Breast epithelium (tissue), 4 donors: ENCODE results near the gene DPRX. TPM values are rescaled to one million over a fixed set of nuclear protein-coding genes. Genes with fewer than 3 reads are reported as not detected.

ENCODE experiments used
- DNase-seq, 2 donors: peaks; one replicate each; pipeline ENCODE4 v3.0.0-alpha.2; 2019; ENCODE audit warnings: low spot score in 2 of 2
- H3K27ac ChIP-seq, 2 donors: fragments of 200-600 bp; sonication (generic) in 1 of 2; one replicate each; pipeline ENCODE4 v1.5.1; 2016 to 2019; ENCODE audit warnings: mild to moderate bottlenecking in 1 of 2
- H3K27me3 ChIP-seq, 2 donors: fragments of 200-600 bp; sonication (generic) in 1 of 2; one replicate each; pipeline versions ENCODE4 v1.5.1 to v1.6.0; 2017 to 2019; ENCODE audit warnings: control low read depth in 1 of 2, mild to moderate bottlenecking in 1 of 2
- H3K36me3 ChIP-seq: fragments of 200-600 bp; one replicate; pipeline ENCODE4 v1.5.1; 2019
- H3K4me1 ChIP-seq, 2 donors: fragments of 200-600 bp; sonication (generic); one replicate each; pipeline ENCODE4 v1.5.1; 2016 to 2019; ENCODE audit warnings: control low read depth in 1 of 2
- H3K4me3 ChIP-seq, 3 donors: fragments of 200-600 bp; sonication (generic); 1 replicate in 2 of 3; 2 replicates in 1 of 3; pipeline ENCODE4 v1.5.1; 2016 to 2019; ENCODE audit warnings: mild to moderate bottlenecking in 3 of 3, moderate library complexity in 2 of 3
- H3K9me3 ChIP-seq, 2 donors: fragments of 200-600 bp; sonication (generic) in 1 of 2; one replicate each; pipeline ENCODE4 v1.5.1; 2016 to 2019; ENCODE audit warnings: control low read depth in 1 of 2
- CTCF ChIP-seq, 3 donors: fragments of 450-650 bp; IDR thresholded peaks; one replicate each; pipeline ENCODE4 v1.5.1; 2016 to 2017; ENCODE audit warnings: antibody characterized with exemption in 3 of 3, mild to moderate bottlenecking in 3 of 3, moderate library complexity in 3 of 3
- POLR2A ChIP-seq: fragments of 450-650 bp; IDR thresholded peaks from one replicate; pipeline ENCODE4 v1.6.1; 2016; ENCODE audit warnings: antibody characterized with exemption, mild to moderate bottlenecking, moderate library complexity
- POLR2AphosphoS5 ChIP-seq, 3 donors: sonication (generic); formaldehyde crosslinking; IDR thresholded peaks; one replicate each; pipeline ENCODE4 v1.6.1; 2017; ENCODE audit warnings: antibody characterized with exemption in 3 of 3
- intact Hi-C: fragments of 100-400 bp; cut with DNase I; formaldehyde crosslinking; loops from one replicate; pipeline ENCODE4 v1.15.1; 2023; ENCODE audit warnings: low total_unique reads
- total RNA-seq, 3 donors: library from RNA; depleted of rRNA; stranded (reverse); fragments of >200 nt; gene quantifications; one replicate each; pipeline ENCODE4 v1.1.0, GENCODE V29; 2016

Gene DPRX
- total RNA-seq, 3 donors from 2014 or later: not detected

- Histone ChIP-seq H3K4me3 (no peak overlapping the region), H3K36me3 (no peaks in the 10 kb centered on the region), H3K9me3 (peaks cover 10 to 16% of the 10 kb centered on the region in 2 donors), H3K27me3 (no peaks in the 10 kb centered on the region), H3K27ac (no peak overlapping the region), H3K4me1 (no peaks in the 10 kb centered on the region)
- intact Hi-C loops: no loop called here
- DNase-seq: no peak
- TF ChIP-seq POLR2A (no peak), POLR2AphosphoS5 (IDR thresholded peaks at IDR 0.05) (no peak), CTCF (IDR thresholded peaks at IDR 0.05) (no peak)
Measured at GRCh38 chr19:53646144-53646543, 14.3 kb downstream of the DPRX start.

GRCh38 chr19:53647350-53647749 lies 15.6 kb downstream of the DPRX start:
- Histone ChIP-seq H3K4me3 (no peak overlapping the region), H3K36me3 (no peaks in the 10 kb centered on the region), H3K27me3 (no peaks in the 10 kb centered on the region), H3K9me3 (peaks cover 10 to 16% of the 10 kb centered on the region in 2 donors), H3K27ac (no peak overlapping the region), H3K4me1 (no peaks in the 10 kb centered on the region)
- intact Hi-C loops: no loop called here
- TF ChIP-seq POLR2A: no peak
- TF ChIP-seq POLR2AphosphoS5 (IDR thresholded peaks at IDR 0.05): no peak
- TF ChIP-seq CTCF (IDR thresholded peaks at IDR 0.05): no peak
- no peak for DNase-seq

GRCh38 chr19:53647792-53648191 lies 16.0 kb downstream of the DPRX start:
- Histone ChIP-seq H3K9me3 (peaks cover 10 to 16% of the 10 kb centered on the region in 2 donors), H3K27me3 (no peaks in the 10 kb centered on the region)
- intact Hi-C loops: no loop called here

GRCh38 chr19:53649746-53650593 lies 18.2 kb downstream of the DPRX start:
- Histone ChIP-seq H3K4me3 (no peak overlapping the region), H3K27me3 (no peaks in the 10 kb centered on the region), H3K9me3 (peaks cover 10 to 16% of the 10 kb centered on the region in 2 donors), H3K4me1 (no peaks in the 10 kb centered on the region), H3K36me3 (no peaks in the 10 kb centered on the region), H3K27ac (no peak overlapping the region)
- DNase-seq: no peak
- TF ChIP-seq CTCF (IDR thresholded peaks at IDR 0.05) (no peak), POLR2AphosphoS5 (IDR thresholded peaks at IDR 0.05) (no peak), POLR2A (no peak)
- intact Hi-C loops: no loop called here

More at GRCh38 chr19:53647792-53648191, 16.0 kb downstream of the DPRX start:
- no peak overlapping the region for H3K27ac ChIP-seq
- no peaks in the 10 kb centered on the region for H3K36me3 ChIP-seq
- H3K4me1 ChIP-seq: no peaks in the 10 kb centered on the region
- TF ChIP-seq POLR2A (no peak), CTCF (IDR thresholded peaks at IDR 0.05) (no peak), POLR2AphosphoS5 (IDR thresholded peaks at IDR 0.05) (no peak)
- H3K4me3 ChIP-seq: no peak overlapping the region
- no peak for DNase-seq

- H3K9me3 ChIP-seq: peaks cover 13 to 16% of the 10 kb centered on the region in 2 donors
- no peak for DNase-seq
- H3K27me3 ChIP-seq: no peaks in the 10 kb centered on the region
- H3K36me3 ChIP-seq: no peaks in the 10 kb centered on the region
- TF ChIP-seq CTCF (IDR thresholded peaks at IDR 0.05) (no peak), POLR2A (no peak), POLR2AphosphoS5 (IDR thresholded peaks at IDR 0.05) (no peak)
- intact Hi-C loops: no loop called here
- no peak overlapping the region for H3K27ac ChIP-seq
- no peak overlapping the region for H3K4me3 ChIP-seq
- H3K4me1 ChIP-seq: no peaks in the 10 kb centered on the region
Measured at GRCh38 chr19:53652476-53652875, 20.7 kb downstream of the DPRX start.
